NCI-H748 (cell line): ENCODE results near the gene PRAMEF11.

ENCODE experiments used
- DNase-seq: peaks from one replicate; lab custom pipeline; 2025; ENCODE audit not compliant: unreplicated experiment; lab: John Stamatoyannopoulos, UW

Gene PRAMEF11

GRCh38 chr1:12774801-12775345 is 56.3 kb downstream of the PRAMEF11 start:
- DNase-seq, result no peak
